Suprapubic skin (tissue), 4 donors: ENCODE measurements around the gene INSC. TPM values are rescaled to one million over a fixed set of nuclear protein-coding genes. Genes with fewer than 3 reads are reported as not detected.
A peak's percentile ranks its signal among the peaks of the same experiment; 100 is the strongest.

Experiments used
- DNase-seq, 2 donors: peaks; one replicate each; pipeline ENCODE4 v3.0.0-alpha.2; 2019; ENCODE audit warnings: low spot score in 2 of 2
- H3K27ac ChIP-seq: fragments of 200-600 bp; sonication (generic); one replicate; pipeline ENCODE4 v1.5.1; 2019
- H3K27me3 ChIP-seq: fragments of 200-600 bp; sonication (generic); one replicate; pipeline ENCODE4 v1.5.1; 2019
- H3K36me3 ChIP-seq: fragments of 200-600 bp; sonication (generic); one replicate; pipeline ENCODE4 v1.5.1; 2019
- H3K4me1 ChIP-seq: fragments of 200-600 bp; sonication (generic); one replicate; pipeline ENCODE4 v1.5.1; 2019
- H3K4me3 ChIP-seq: fragments of 200-600 bp; sonication (generic); one replicate; pipeline ENCODE4 v1.5.1; 2019; ENCODE audit warnings: mild to moderate bottlenecking
- H3K9me3 ChIP-seq: fragments of 200-600 bp; sonication (generic); one replicate; pipeline ENCODE4 v1.5.1; 2019
- CTCF ChIP-seq, 2 donors: fragments of 200-600 bp in 1 of 2; fragments of 450-650 bp in 1 of 2; sonication (generic) in 1 of 2; IDR thresholded peaks; one replicate each; pipeline ENCODE4 v1.5.1; 2016 to 2019; ENCODE audit warnings: antibody characterized with exemption in 2 of 2, mild to moderate bottlenecking in 1 of 2, moderate library complexity in 1 of 2
- EP300 ChIP-seq: sonication (generic); formaldehyde crosslinking; IDR thresholded peaks from one replicate; pipeline ENCODE4 v1.6.1; 2017; ENCODE audit warnings: antibody characterized with exemption
- POLR2A ChIP-seq, 2 donors: fragments of 450-650 bp; IDR thresholded peaks; one replicate each; pipeline ENCODE4 v1.6.1; 2017; ENCODE audit warnings: antibody characterized with exemption in 2 of 2, mild to moderate bottlenecking in 2 of 2, moderate library complexity in 2 of 2
- POLR2AphosphoS5 ChIP-seq, 3 donors: sonication (generic); formaldehyde crosslinking; IDR thresholded peaks; one replicate each; pipeline ENCODE4 v1.6.1; 2017; ENCODE audit warnings: antibody characterized with exemption in 3 of 3
- whole genome bisulfite sequencing: methylation state at CpG from one replicate; pipeline ENCODE4 v1.1.5; 2018; 5-methylcytosine and 5-hydroxymethylcytosine counted together
- total RNA-seq, 4 donors: library from RNA; depleted of rRNA; stranded (reverse); fragments of >200 nt; gene quantifications; one replicate each; pipeline ENCODE4 v1.1.0, GENCODE V29; 2016

The INSC gene
- total RNA-seq, 4 donors from 2014 or later: 0.16 to 0.34 (median 0.32) TPM; not detected in 1

- WGBS: 68% methylated on average over 2 of the region's 2 CpGs
- Histone ChIP-seq H3K9me3 (no peaks in the 10 kb centered on the region), H3K27me3 (peaks cover 5% of the 10 kb centered on the region), H3K36me3 (no peaks in the 10 kb centered on the region), H3K27ac (no peak overlapping the region), H3K4me3 (no peak overlapping the region), H3K4me1 (no peaks in the 10 kb centered on the region)
- TF ChIP-seq EP300: no peak
- TF ChIP-seq CTCF (IDR thresholded peaks at IDR 0.05): no peak
- TF ChIP-seq POLR2A (IDR thresholded peaks at IDR 0.05): no peak
- TF ChIP-seq POLR2AphosphoS5 (IDR thresholded peaks at IDR 0.05): no peak
- DNase-seq: no peak
These were observed 18.9 kb upstream of the INSC start for GRCh38 chr11:15095736-15096228.

DNA sequence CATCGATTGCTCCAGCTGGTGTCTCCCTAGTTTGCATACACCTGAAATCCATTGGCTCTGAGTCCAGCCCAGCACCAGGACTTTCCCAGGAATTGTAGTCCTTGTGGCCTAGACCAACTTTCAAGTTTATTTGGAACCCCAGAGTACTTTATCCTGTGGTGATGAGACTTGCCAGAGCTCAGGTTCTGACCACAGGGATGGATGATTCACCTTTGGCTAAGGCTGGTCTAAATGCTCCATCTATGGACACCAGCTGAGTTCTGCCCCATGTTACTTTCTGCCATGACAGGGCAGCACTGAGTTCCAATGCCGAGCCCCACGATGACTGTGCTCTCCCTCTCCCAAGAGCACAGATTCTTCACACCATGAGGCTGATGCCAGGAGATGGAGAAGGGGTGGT is 17.3 kb upstream of the INSC start:
- TF ChIP-seq EP300 (no peak), POLR2A (IDR thresholded peaks at IDR 0.05) (no peak), CTCF (IDR thresholded peaks at IDR 0.05) (no peak), POLR2AphosphoS5 (IDR thresholded peaks at IDR 0.05) (no peak)
- Histone ChIP-seq H3K27me3 (peaks cover 5% of the 10 kb centered on the region), H3K27ac (no peak overlapping the region), H3K9me3 (no peaks in the 10 kb centered on the region), H3K4me1 (no peaks in the 10 kb centered on the region), H3K36me3 (no peaks in the 10 kb centered on the region), H3K4me3 (no peak overlapping the region)
- DNase-seq: no peak
- WGBS: 97% methylated on average over 3 of the region's 3 CpGs

DNA sequence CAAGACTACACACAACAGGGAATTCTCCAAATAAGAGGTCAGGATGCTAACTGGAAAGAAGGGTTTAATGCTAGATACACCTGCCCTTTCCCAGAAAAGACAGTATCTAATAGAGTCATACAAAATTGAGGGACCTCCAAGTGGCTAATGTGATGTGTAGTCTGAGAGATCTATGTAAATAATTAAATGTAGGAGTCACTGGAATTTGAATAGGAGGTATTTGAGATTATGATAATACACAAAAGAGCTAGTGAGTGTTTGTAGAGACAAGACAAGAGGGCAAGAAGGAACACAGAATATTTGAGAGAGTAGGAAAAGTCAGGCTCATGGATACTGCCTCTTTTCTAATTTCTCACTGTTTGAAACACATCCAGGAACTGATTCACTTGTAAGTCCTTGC is 15.5 kb upstream of the INSC start:
- TF ChIP-seq POLR2A (IDR thresholded peaks at IDR 0.05) (no peak), CTCF (IDR thresholded peaks at IDR 0.05) (no peak), EP300 (no peak), POLR2AphosphoS5 (IDR thresholded peaks at IDR 0.05) (no peak)
- H3K4me1 ChIP-seq: no peaks in the 10 kb centered on the region

GRCh38 chr11:15101072-15101709 is 13.5 kb upstream of the INSC start:
- H3K9me3 ChIP-seq: no peaks in the 10 kb centered on the region
- H3K4me1 ChIP-seq: no peaks in the 10 kb centered on the region
- no peak overlapping the region for H3K4me3 ChIP-seq
- WGBS: 27% methylated on average over 8 of the region's 8 CpGs
- H3K27me3 ChIP-seq: peaks cover 5% of the 10 kb centered on the region
- no peak overlapping the region for H3K27ac ChIP-seq
- no peak for TF ChIP-seq EP300
- TF ChIP-seq CTCF (IDR thresholded peaks at IDR 0.05): peak; percentile 57 to 87
- no peak for TF ChIP-seq POLR2AphosphoS5 (IDR thresholded peaks at IDR 0.05)
- no peak for TF ChIP-seq POLR2A (IDR thresholded peaks at IDR 0.05)
- H3K36me3 ChIP-seq: no peaks in the 10 kb centered on the region
- DNase-seq: no peak

More for the DNA sequence above, 15.5 kb upstream of the INSC start:
- Histone ChIP-seq H3K27me3 (peaks cover 5% of the 10 kb centered on the region), H3K27ac (no peak overlapping the region), H3K36me3 (no peaks in the 10 kb centered on the region), H3K9me3 (no peaks in the 10 kb centered on the region), H3K4me3 (no peak overlapping the region)
- no peak for DNase-seq

DNA sequence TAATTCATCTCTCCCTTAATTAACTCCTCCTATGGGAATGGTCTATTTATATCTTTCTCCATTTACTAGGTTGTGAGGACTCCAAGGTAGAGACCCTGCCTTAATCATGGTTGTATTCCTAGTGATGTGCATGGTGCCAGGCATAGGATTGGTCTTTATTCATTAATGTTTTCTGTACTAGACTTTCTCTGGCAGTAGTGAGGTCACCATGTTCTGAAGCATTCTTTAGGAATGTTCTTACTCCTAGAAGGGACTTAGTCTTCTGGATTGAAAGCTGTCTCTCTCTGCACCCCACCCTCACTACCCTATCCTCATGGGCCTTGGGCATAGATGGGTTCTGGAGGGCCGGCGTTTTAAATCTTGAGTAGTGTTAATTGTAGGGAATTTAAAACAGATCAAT is 10.6 kb upstream of the INSC start:
- Histone ChIP-seq H3K27me3 (peaks cover 3% of the 10 kb centered on the region), H3K27ac (no peak overlapping the region), H3K4me3 (no peak overlapping the region), H3K4me1 (no peaks in the 10 kb centered on the region), H3K36me3 (no peaks in the 10 kb centered on the region), H3K9me3 (no peaks in the 10 kb centered on the region)
- TF ChIP-seq POLR2AphosphoS5 (IDR thresholded peaks at IDR 0.05) (no peak), EP300 (no peak), POLR2A (IDR thresholded peaks at IDR 0.05) (no peak), CTCF (IDR thresholded peaks at IDR 0.05) (no peak)
- no peak for DNase-seq
- 92% methylated on average over 2 of the region's 2 CpGs for WGBS
